Skeletal muscle satellite cell (primary cell): ENCODE measurements around the gene VIM.

Experiments used
- H3K27me3 ChIP-seq: 2 replicates; pipeline ENCODE4 v1.7.0; 2013; ENCODE audit warnings: low read length; ENCODE audit not compliant: control insufficient read depth, insufficient read depth
- H3K36me3 ChIP-seq: 2 replicates; pipeline ENCODE4 v1.7.0; 2013; ENCODE audit warnings: mild to moderate bottlenecking, control low read depth, low read length; ENCODE audit not compliant: insufficient read depth
- H3K4me1 ChIP-seq: 2 replicates; pipeline ENCODE4 v1.7.0; 2013; ENCODE audit warnings: low read length; ENCODE audit not compliant: control insufficient read depth, insufficient read depth
- H3K4me2 ChIP-seq: 2 replicates; pipeline ENCODE4 v1.7.0; 2013; ENCODE audit warnings: mild to moderate bottlenecking, low read length
- H3K4me3 ChIP-seq: 2 replicates; pipeline ENCODE4 v1.7.0; 2013; ENCODE audit warnings: low read length
- H3K9ac ChIP-seq: 2 replicates; pipeline ENCODE4 v1.7.0; 2013; ENCODE audit warnings: mild to moderate bottlenecking, low read depth, low read length, moderate library complexity
- H3K9me3 ChIP-seq: replicated peaks from 2 replicates; pipeline ENCODE4 v1.7.0; 2013; ENCODE audit warnings: mild to moderate bottlenecking, control low read depth, low read length

Gene VIM

GRCh38 chr10:17222329-17222728 lies 5.7 kb upstream of the VIM start:
- no peaks in the 10 kb centered on the region for H3K36me3 ChIP-seq
- H3K27me3 ChIP-seq = no peaks in the 10 kb centered on the region
- H3K4me3 ChIP-seq = no peak overlapping the region
- no peak overlapping the region for H3K9ac ChIP-seq
- no peak overlapping the region for H3K4me2 ChIP-seq
- H3K9me3 ChIP-seq = no peaks in the 10 kb centered on the region
- H3K4me1 ChIP-seq = peaks cover 47% of the 10 kb centered on the region

- no peaks in the 10 kb centered on the region for H3K9me3 ChIP-seq
- H3K4me2 ChIP-seq = no peak overlapping the region
- H3K36me3 ChIP-seq = peaks cover 16% of the 10 kb centered on the region
- no peak overlapping the region for H3K4me3 ChIP-seq
- peaks cover 24% of the 10 kb centered on the region for H3K4me1 ChIP-seq
- H3K9ac ChIP-seq = no peak overlapping the region
- no peaks in the 10 kb centered on the region for H3K27me3 ChIP-seq
These were observed 2.2 kb upstream of the VIM start for GRCh38 chr10:17225808-17226207.

GRCh38 chr10:17226891-17227303 lies 1.1 kb upstream of the VIM start:
- H3K9ac ChIP-seq = peak overlapping the region; percentile 100
- peaks cover 21% of the 10 kb centered on the region for H3K4me1 ChIP-seq
- peak overlapping the region; percentile 90 for H3K4me2 ChIP-seq
- peak overlapping the region; percentile 42 for H3K4me3 ChIP-seq
- no peaks in the 10 kb centered on the region for H3K9me3 ChIP-seq
- H3K27me3 ChIP-seq = no peaks in the 10 kb centered on the region
- peaks cover 27% of the 10 kb centered on the region for H3K36me3 ChIP-seq

- H3K4me2 ChIP-seq = peak overlapping the region; percentile 90
- H3K27me3 ChIP-seq = no peaks in the 10 kb centered on the region
- peaks cover 27% of the 10 kb centered on the region for H3K4me1 ChIP-seq
- peaks cover 33% of the 10 kb centered on the region for H3K36me3 ChIP-seq
- H3K4me3 ChIP-seq = peak overlapping the region; percentile 99
- H3K9ac ChIP-seq = peak overlapping the region; percentile 100
- no peaks in the 10 kb centered on the region for H3K9me3 ChIP-seq
These were observed 512 bp upstream of the VIM start for GRCh38 chr10:17227367-17228090.

- H3K36me3 ChIP-seq = peaks cover 47% of the 10 kb centered on the region
These were observed 1.1 kb downstream of the VIM start for GRCh38 chr10:17229016-17229716.

GRCh38 chr10:17229717-17229966 lies 1.6 kb downstream of the VIM start:
- Histone ChIP-seq H3K9me3 (no peaks in the 10 kb centered on the region), H3K9ac (peak overlapping the region; percentile 100), H3K4me2 (peak overlapping the region; percentile 91), H3K27me3 (no peaks in the 10 kb centered on the region), H3K4me3 (peak overlapping the region; percentile 99), H3K4me1 (peaks cover 41% of the 10 kb centered on the region), H3K36me3 (peaks cover 51% of the 10 kb centered on the region)

More at GRCh38 chr10:17229016-17229716, 1.1 kb downstream of the VIM start:
- H3K9me3 ChIP-seq = no peaks in the 10 kb centered on the region
- H3K27me3 ChIP-seq = no peaks in the 10 kb centered on the region
- peak overlapping the region; percentile 91 for H3K4me2 ChIP-seq
- peak overlapping the region; percentile 99 for H3K4me3 ChIP-seq
- peaks cover 37% of the 10 kb centered on the region for H3K4me1 ChIP-seq
- H3K9ac ChIP-seq = peak overlapping the region; percentile 100

GRCh38 chr10:17229967-17230682 lies 2.1 kb downstream of the VIM start:
- Histone ChIP-seq H3K27me3 (no peaks in the 10 kb centered on the region), H3K9me3 (no peaks in the 10 kb centered on the region), H3K4me2 (peak overlapping the region; percentile 91), H3K9ac (peak overlapping the region; percentile 100), H3K36me3 (peaks cover 56% of the 10 kb centered on the region), H3K4me3 (peak overlapping the region; percentile 99), H3K4me1 (peaks cover 46% of the 10 kb centered on the region)

- peak overlapping the region; percentile 100 for H3K9ac ChIP-seq
- peak overlapping the region; percentile 91 for H3K4me2 ChIP-seq
- H3K4me3 ChIP-seq = peak overlapping the region; percentile 99
- peaks cover 43% of the 10 kb centered on the region for H3K4me1 ChIP-seq
- no peaks in the 10 kb centered on the region for H3K9me3 ChIP-seq
- no peaks in the 10 kb centered on the region for H3K27me3 ChIP-seq
- peaks cover 73% of the 10 kb centered on the region for H3K36me3 ChIP-seq
These were observed 3.7 kb downstream of the VIM start for GRCh38 chr10:17231788-17232187.

GRCh38 chr10:17232276-17232960 lies 4.4 kb downstream of the VIM start:
- peak overlapping the region; percentile 91 for H3K4me2 ChIP-seq
- H3K4me1 ChIP-seq = peaks cover 38% of the 10 kb centered on the region
- peaks cover 79% of the 10 kb centered on the region for H3K36me3 ChIP-seq
- H3K9ac ChIP-seq = peak overlapping the region; percentile 100
- no peaks in the 10 kb centered on the region for H3K9me3 ChIP-seq
- H3K4me3 ChIP-seq = peak overlapping the region; percentile 99
- H3K27me3 ChIP-seq = no peaks in the 10 kb centered on the region

GRCh38 chr10:17233286-17233991 lies 5.4 kb downstream of the VIM start:
- no peaks in the 10 kb centered on the region for H3K27me3 ChIP-seq
- H3K36me3 ChIP-seq = peaks cover 84% of the 10 kb centered on the region
- peak overlapping the region; percentile 41 for H3K4me3 ChIP-seq
- peaks cover 32% of the 10 kb centered on the region for H3K4me1 ChIP-seq
- H3K4me2 ChIP-seq = peak overlapping the region; percentile 91
- no peaks in the 10 kb centered on the region for H3K9me3 ChIP-seq
- peak overlapping the region; percentile 100 for H3K9ac ChIP-seq
